ENCODE results near the gene CACNA1B. TPM values are rescaled to one million over a fixed set of nuclear protein-coding genes. Genes with fewer than 3 reads are reported as not detected.
A peak's percentile ranks its signal among the peaks of the same experiment; 100 is the strongest.
"Not testable (repeated sequence)": the region's sequence is repeated elsewhere in the genome, so short reads cannot be mapped to it uniquely, and the experiment has no call there.

CACNA1B gene
- total and polyA plus RNA-seq, 2 of the 4 experiments (the other 2 are of a cell fraction) = 0.02 TPM; not detected in 1

- TF ChIP-seq CTCF (conservative IDR thresholded peaks at IDR 0.05; ENCODE audit: low read depth, low read length) = peak; percentile 26; the same call in 1 of the 2 replicates
- peak; percentile 57 for ATAC-seq (ENCODE audit: low read depth)
- H2AFZ ChIP-seq (replicated peaks; ENCODE audit: low read length, poor library complexity); H3K27ac ChIP-seq (ENCODE audit: insufficient read depth, low read length); H2BK20ac ChIP-seq (ENCODE audit: low read depth, low read length); H4K91ac ChIP-seq (ENCODE audit: insufficient read depth, low read depth, low read length); H2AK5ac ChIP-seq (ENCODE audit: low read depth, low read length); H3K27me3 ChIP-seq (ENCODE audit: control insufficient read depth, insufficient read depth, low read length); H2BK120ac ChIP-seq (ENCODE audit: low read depth, low read length); H3K4ac ChIP-seq (ENCODE audit: low read depth, low read length); DNase-seq; H3K23ac ChIP-seq (ENCODE audit: low read depth, low read length); dilution Hi-C loops (cut with HindIII; ENCODE audit: low sequenced_read_pairs, unreplicated experiment); H3K36me3 ChIP-seq (ENCODE audit: control insufficient read depth, insufficient read depth, low read length); H3K18ac ChIP-seq (ENCODE audit: low read depth, low read length); CTCF ChIA-PET; H4K20me1 ChIP-seq (ENCODE audit: insufficient read depth, low read length); POLR2A ChIA-PET (ENCODE audit: unreplicated experiment); H4K8ac ChIP-seq (ENCODE audit: low read depth in 2 of 2, low read length in 2 of 2); H3K14ac ChIP-seq (replicated peaks; ENCODE audit: low read depth, low read length); H3K56ac ChIP-seq (ENCODE audit: extremely low read depth, insufficient read depth, low read length); H2BK5ac ChIP-seq (ENCODE audit: low read depth, low read length, poor library complexity, severe bottlenecking); in situ Hi-C loops (cut with MboI; ENCODE audit: low sequenced_read_pairs); H3K79me1 ChIP-seq (ENCODE audit: low read depth in 1 of 2, low read length in 2 of 2); H3K9me3 ChIP-seq (ENCODE audit: control insufficient read depth, insufficient read depth, low read length); H3K9me1 ChIP-seq (ENCODE audit: insufficient read depth, low read length); H4K5ac ChIP-seq (ENCODE audit: low read depth, low read length); H3K9ac ChIP-seq (ENCODE audit: low read depth, low read length); H3K4me3 ChIP-seq (ENCODE audit: insufficient read depth, low read depth, low read length); H2AK9ac ChIP-seq (replicated peaks; ENCODE audit: low read depth, low read length, poor library complexity); intact Hi-C loops (cut with micrococcal nuclease); BruUV-seq (replicated peaks); H2BK15ac ChIP-seq (ENCODE audit: low read depth, low read length); H3K4me1 ChIP-seq (ENCODE audit: control insufficient read depth, insufficient read depth, low read length): not testable (repeated sequence)
- peak overlapping the region; percentile 21 for H3K4me2 ChIP-seq (ENCODE audit: low read depth, low read length)
- WGBS, 2 experiments (ENCODE audit: extremely low coverage in 2 of 2, insufficient read length in 1 of 2) = 19% methylated on average over 12 of the region's 81 CpGs; no CpG with 5 or more reads in 1 of the 2 experiments
These were observed 272.4 kb downstream of the CACNA1B start for GRCh38 chr9:138149672-138150656.

GRCh38 chr9:138155788-138156187 is 278.2 kb downstream of the CACNA1B start:
- H3K36me3 ChIP-seq (ENCODE audit: control insufficient read depth, insufficient read depth, low read length); H3K27ac ChIP-seq (ENCODE audit: insufficient read depth, low read length); BruUV-seq (replicated peaks); H3K4ac ChIP-seq (ENCODE audit: low read depth, low read length); DNase-seq; H3K4me1 ChIP-seq (ENCODE audit: control insufficient read depth, insufficient read depth, low read length); H4K91ac ChIP-seq (ENCODE audit: insufficient read depth, low read depth, low read length); H3K23ac ChIP-seq (ENCODE audit: low read depth, low read length); H3K79me1 ChIP-seq (ENCODE audit: low read depth in 1 of 2, low read length in 2 of 2); H3K14ac ChIP-seq (replicated peaks; ENCODE audit: low read depth, low read length); H2BK20ac ChIP-seq (ENCODE audit: low read depth, low read length); H2BK120ac ChIP-seq (ENCODE audit: low read depth, low read length); H3K4me2 ChIP-seq (ENCODE audit: low read depth, low read length); H4K8ac ChIP-seq (ENCODE audit: low read depth in 2 of 2, low read length in 2 of 2); POLR2A ChIA-PET (ENCODE audit: unreplicated experiment); in situ Hi-C loops (cut with MboI; ENCODE audit: low sequenced_read_pairs); H3K27me3 ChIP-seq (ENCODE audit: control insufficient read depth, insufficient read depth, low read length); H3K56ac ChIP-seq (ENCODE audit: extremely low read depth, insufficient read depth, low read length); H4K20me1 ChIP-seq (ENCODE audit: insufficient read depth, low read length); H2AK9ac ChIP-seq (replicated peaks; ENCODE audit: low read depth, low read length, poor library complexity); H3K4me3 ChIP-seq (ENCODE audit: insufficient read depth, low read depth, low read length); H3K9me3 ChIP-seq (ENCODE audit: control insufficient read depth, insufficient read depth, low read length); H4K5ac ChIP-seq (ENCODE audit: low read depth, low read length); intact Hi-C loops (cut with micrococcal nuclease); H2BK15ac ChIP-seq (ENCODE audit: low read depth, low read length); dilution Hi-C loops (cut with HindIII; ENCODE audit: low sequenced_read_pairs, unreplicated experiment); H2AK5ac ChIP-seq (ENCODE audit: low read depth, low read length); H2BK5ac ChIP-seq (ENCODE audit: low read depth, low read length, poor library complexity, severe bottlenecking); H3K18ac ChIP-seq (ENCODE audit: low read depth, low read length); H3K9me1 ChIP-seq (ENCODE audit: insufficient read depth, low read length); H3K9ac ChIP-seq (ENCODE audit: low read depth, low read length); ATAC-seq (ENCODE audit: low read depth); H2AFZ ChIP-seq (replicated peaks; ENCODE audit: low read length, poor library complexity); CTCF ChIA-PET: not testable (repeated sequence)
- 38% methylated on average over 2 of the region's 5 CpGs; no CpG with 5 or more reads in 1 of the 2 experiments for WGBS, 2 experiments (ENCODE audit: extremely low coverage in 2 of 2, insufficient read length in 1 of 2)

Data from IMR-90 (cell line).